Osteocyte (in vitro differentiated cells): ENCODE measurements around the gene FAM181A. TPM values are rescaled to one million over a fixed set of nuclear protein-coding genes. Genes with fewer than 3 reads are reported as not detected.

Experiments used
- DNase-seq: peaks from one replicate; pipeline ENCODE4 v3.0.0; 2021; ENCODE audit warnings: mixed read lengths; ENCODE audit not compliant: unreplicated experiment; ENCODE audit errors: extremely low spot score
- H3K27ac Mint-ChIP-seq: one replicate; pipeline ENCODE4 v1.8.0; 2021; ENCODE audit warnings: mild to moderate bottlenecking, mixed read lengths; ENCODE audit not compliant: unreplicated experiment
- H3K27me3 Mint-ChIP-seq: one replicate; pipeline ENCODE4 v1.8.0; 2021; ENCODE audit warnings: mixed read lengths; ENCODE audit not compliant: unreplicated experiment
- H3K36me3 Mint-ChIP-seq: one replicate; pipeline ENCODE4 v1.8.0; 2021; ENCODE audit warnings: mixed read lengths; ENCODE audit not compliant: unreplicated experiment
- H3K4me1 Mint-ChIP-seq: one replicate; pipeline ENCODE4 v1.8.0; 2021; ENCODE audit warnings: mixed read lengths; ENCODE audit not compliant: unreplicated experiment
- H3K4me3 Mint-ChIP-seq: one replicate; pipeline ENCODE4 v1.8.0; 2021; ENCODE audit warnings: mild to moderate bottlenecking, moderate library complexity, mixed read lengths; ENCODE audit not compliant: unreplicated experiment
- H3K9me3 Mint-ChIP-seq: one replicate; pipeline ENCODE4 v1.8.0; 2021; ENCODE audit warnings: mixed read lengths; ENCODE audit not compliant: unreplicated experiment
- CTCF ChIP-seq: fragments of 200-600 bp; sonication (generic); IDR thresholded peaks from 2 replicates; pipeline ENCODE4 v1.5.0; 2021; ENCODE audit warnings: antibody characterized with exemption, mild to moderate bottlenecking, moderate library complexity
- total RNA-seq: library from RNA; stranded (reverse); gene quantifications from 2 replicates; pipeline ENCODE4 v1.2.1, GENCODE V29; 2021

The FAM181A gene
- total RNA-seq, 1 donor from 2014 or later, result not detected

- Mint-ChIP-seq H3K9me3 (peaks cover 5% of the 10 kb centered on the region), H3K27me3 (peaks cover 3% of the 10 kb centered on the region), H3K36me3 (no peaks in the 10 kb centered on the region), H3K27ac (no peak overlapping the region), H3K4me1 (peaks cover 32% of the 10 kb centered on the region), H3K4me3 (no peak overlapping the region)
- TF ChIP-seq CTCF, result no peak
- no peak for DNase-seq
These were observed 35.8 kb downstream of the FAM181A start for GRCh38 chr14:93962701-93963601.

GRCh38 chr14:93963692-93964091, 36.5 kb downstream of the FAM181A start:
- no peaks in the 10 kb centered on the region for H3K36me3 Mint-ChIP-seq
- peaks cover 5% of the 10 kb centered on the region for H3K9me3 Mint-ChIP-seq
- H3K4me3 Mint-ChIP-seq, result no peak overlapping the region
- H3K27ac Mint-ChIP-seq, result no peak overlapping the region
- H3K4me1 Mint-ChIP-seq, result peaks cover 32% of the 10 kb centered on the region
- no peak for DNase-seq
- peaks cover 8% of the 10 kb centered on the region for H3K27me3 Mint-ChIP-seq
- TF ChIP-seq CTCF, result no peak

GRCh38 chr14:93964281-93964680, 37.1 kb downstream of the FAM181A start:
- Mint-ChIP-seq H3K27ac (no peak overlapping the region), H3K4me1 (peaks cover 29% of the 10 kb centered on the region), H3K27me3 (peaks cover 8% of the 10 kb centered on the region), H3K4me3 (no peak overlapping the region), H3K36me3 (no peaks in the 10 kb centered on the region), H3K9me3 (peaks cover 5% of the 10 kb centered on the region)
- no peak for TF ChIP-seq CTCF
- DNase-seq, result no peak

DNA sequence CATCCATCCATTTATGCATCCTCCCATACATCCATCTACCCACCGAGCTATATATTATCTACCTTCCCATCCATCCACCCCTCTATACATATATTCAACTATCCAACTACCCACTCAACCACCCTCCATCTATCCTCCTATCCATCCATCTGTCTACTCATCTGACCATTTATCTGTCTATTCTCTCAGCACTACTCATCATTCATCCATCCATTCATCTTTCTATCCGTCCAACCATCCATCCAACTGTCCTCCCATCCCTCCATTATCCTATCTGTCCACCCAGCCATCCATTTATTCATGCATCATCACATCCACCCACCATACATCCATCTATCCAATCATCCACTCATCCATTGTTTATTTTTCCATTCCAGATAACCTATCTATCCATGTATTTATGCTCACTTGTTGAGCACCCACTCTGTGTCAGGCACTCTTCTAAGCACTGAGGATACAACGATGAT, 37.7 kb downstream of the FAM181A start:
- no peak overlapping the region for H3K27ac Mint-ChIP-seq
- DNase-seq, result no peak
- H3K4me3 Mint-ChIP-seq, result no peak overlapping the region
- H3K9me3 Mint-ChIP-seq, result peaks cover 5% of the 10 kb centered on the region
- no peaks in the 10 kb centered on the region for H3K36me3 Mint-ChIP-seq
- H3K27me3 Mint-ChIP-seq, result peaks cover 8% of the 10 kb centered on the region
- no peak for TF ChIP-seq CTCF
- H3K4me1 Mint-ChIP-seq, result peaks cover 26% of the 10 kb centered on the region

DNA sequence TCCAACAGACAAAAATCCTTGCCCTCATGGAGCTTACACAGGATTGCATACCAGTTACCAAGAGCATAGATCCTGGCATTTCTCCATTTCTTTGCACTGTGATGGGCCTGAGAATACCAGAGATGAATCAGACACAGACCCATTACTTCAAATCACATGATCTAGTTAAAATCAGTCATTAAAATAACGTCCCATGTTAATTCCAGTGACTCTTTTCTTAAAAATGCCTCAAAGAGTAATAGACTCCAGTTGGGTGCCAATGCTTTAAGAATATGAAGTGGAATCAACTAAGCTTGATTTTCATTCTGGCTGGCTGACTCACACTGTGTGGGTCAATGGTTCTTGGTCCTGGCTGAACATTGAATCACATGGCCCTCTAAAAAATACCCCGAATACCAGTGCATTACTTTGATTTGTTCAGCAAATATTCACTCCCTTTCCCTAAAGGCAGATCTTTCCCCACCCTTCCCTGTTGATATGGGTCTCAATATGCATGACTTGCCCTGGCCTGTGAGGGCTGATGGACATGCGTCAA, 38.2 kb downstream of the FAM181A start:
- H3K4me1 Mint-ChIP-seq, result peaks cover 26% of the 10 kb centered on the region
- peaks cover 8% of the 10 kb centered on the region for H3K27me3 Mint-ChIP-seq
- no peak for DNase-seq
- no peak overlapping the region for H3K4me3 Mint-ChIP-seq
- H3K27ac Mint-ChIP-seq, result no peak overlapping the region
- TF ChIP-seq CTCF, result no peak
- no peaks in the 10 kb centered on the region for H3K36me3 Mint-ChIP-seq
- peaks cover 5% of the 10 kb centered on the region for H3K9me3 Mint-ChIP-seq
